Activated T-cell treated with anti-CD3 and anti-CD28 coated beads, Interleukin-2, amount 50 U/mL, for 4 hours (primary cell): Measurements from ENCODE around the gene CDC42EP4. TPM values are rescaled to one million over a fixed set of nuclear protein-coding genes. Genes with fewer than 3 reads are reported as not detected.

Experiments used
- total RNA-seq, 3 donors: library from RNA; stranded (reverse); gene quantifications; one replicate each; pipeline ENCODE4 v1.2.1, GENCODE V29; 2021

Gene CDC42EP4
- total RNA-seq, 3 donors from 2014 or later: 0.24 to 1.1 (median 0.30) TPM

Other genes starting within 250 kb of the CDC42EP4 start
- 10 to 100 TPM; 16.7 to 23.3 (median 20.1) TPM for gene SLC39A11, start 219.3 kb downstream of the CDC42EP4 start, total RNA-seq
- gene SSTR2, start 147.0 kb downstream of the CDC42EP4 start, total RNA-seq: under 1 TPM in 2 of 3 donors, not detected in 1; 0.10 to 0.35 TPM
- gene COG1, start 118.9 kb downstream of the CDC42EP4 start, total RNA-seq: 10 to 100 TPM; 26.6 to 31.8 (median 29.0) TPM
- not detected for gene CPSF4L, start 50.1 kb downstream of the CDC42EP4 start, total RNA-seq